ENCODE measurements around the gene CELF2. TPM values are rescaled to one million over a fixed set of nuclear protein-coding genes. Genes with fewer than 3 reads are reported as not detected.

CELF2 gene
- total RNA-seq, 2 experiments from 2014 or later, result 165 to 181 TPM

DNA sequence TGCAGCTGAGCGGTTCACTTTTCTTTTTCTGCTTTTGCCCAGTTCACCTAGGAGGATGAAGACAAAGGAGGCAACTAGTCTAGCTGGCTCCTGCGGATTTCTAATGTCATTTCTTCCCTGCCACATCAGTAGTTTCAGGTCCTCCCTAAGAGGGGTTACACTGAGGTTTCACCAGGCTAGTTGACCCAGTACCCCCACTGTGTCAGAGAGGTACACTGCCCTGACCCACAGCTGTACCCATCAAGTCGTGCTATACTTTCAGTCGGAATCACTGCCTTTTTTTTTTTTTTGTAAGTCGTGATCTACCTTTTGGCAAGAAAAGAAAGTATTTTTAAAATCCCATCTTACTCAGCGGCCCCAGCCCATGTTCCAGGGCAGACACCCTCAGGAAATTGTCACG lies 243.5 kb downstream of the CELF2 start:
- ChIA-PET POLR2A (no interaction called here), CTCF (interaction anchor here (0.6 kb wide), 1 partner anchor 45 kb away, joined by 4 read pairs; no protein-coding TSS in a partner anchor)
- H3K27ac Mint-ChIP-seq, result no peak overlapping the region
- no peak for DNase-seq
- peaks cover 88% of the 10 kb centered on the region for H3K36me3 Mint-ChIP-seq (ENCODE audit: low read depth)
- H3K9me3 Mint-ChIP-seq, result no peaks in the 10 kb centered on the region
- H3K27me3 Mint-ChIP-seq, result no peaks in the 10 kb centered on the region
- H3K4me1 Mint-ChIP-seq, result peaks cover 66% of the 10 kb centered on the region
- H3K4me3 Mint-ChIP-seq, result no peak overlapping the region

DNA sequence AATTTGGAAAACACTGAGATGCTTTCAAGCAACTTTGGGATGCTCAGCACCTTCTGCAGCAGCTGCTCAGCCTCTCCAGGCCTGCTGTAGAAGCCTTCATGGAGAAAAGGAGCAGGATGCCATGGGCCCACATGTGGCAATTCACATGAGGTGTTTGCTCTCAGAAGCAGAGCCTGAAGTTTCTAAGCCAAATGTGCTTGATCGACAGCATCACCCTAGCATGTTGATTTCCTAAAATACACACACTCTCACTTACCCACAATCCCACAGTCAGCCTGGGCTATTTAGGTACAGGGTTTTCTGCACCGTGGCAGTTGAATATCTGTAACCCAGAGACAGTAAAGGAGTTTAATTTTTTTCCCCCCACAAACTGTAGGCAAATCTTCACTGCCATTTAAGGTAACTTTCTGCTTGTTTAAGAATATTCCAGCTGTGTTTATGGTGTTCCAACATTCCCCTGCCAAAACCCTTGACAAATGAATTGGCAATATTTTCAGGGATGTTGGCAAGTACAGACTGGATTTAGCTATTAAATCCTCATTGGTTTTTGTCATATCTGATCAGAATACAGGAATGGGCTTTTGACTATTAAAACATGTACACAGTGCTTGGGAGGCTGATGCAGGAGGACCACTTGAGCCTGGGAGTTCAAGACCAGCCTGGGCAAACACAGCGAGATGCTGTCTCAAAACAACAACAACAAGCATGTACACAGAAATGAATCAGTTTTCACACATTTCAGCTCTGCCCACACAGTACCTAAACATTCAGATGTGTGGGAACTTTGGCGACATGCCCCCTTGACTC lies 244.2 kb downstream of the CELF2 start:
- ChIA-PET CTCF (no interaction called here), POLR2A (interaction anchor here (0.6 kb wide), 1 partner anchor 347 kb away, joined by 3 read pairs; no protein-coding TSS in a partner anchor)
- Mint-ChIP-seq H3K36me3 (ENCODE audit: low read depth) (peaks cover 88% of the 10 kb centered on the region), H3K4me3 (no peak overlapping the region), H3K4me1 (peaks cover 66% of the 10 kb centered on the region), H3K9me3 (no peaks in the 10 kb centered on the region), H3K27me3 (no peaks in the 10 kb centered on the region), H3K27ac (peak overlapping the region; percentile 38)
- DNase-seq, result no peak

GRCh38 chr10:11262494-11263345 lies 245.0 kb downstream of the CELF2 start:
- CTCF ChIA-PET, result interaction anchor here (0.7 kb wide), 1 partner anchor 25 kb away, joined by 3 read pairs; no protein-coding TSS in a partner anchor
- H3K27me3 Mint-ChIP-seq, result no peaks in the 10 kb centered on the region
- no peak overlapping the region for H3K27ac Mint-ChIP-seq
- peaks cover 84% of the 10 kb centered on the region for H3K36me3 Mint-ChIP-seq (ENCODE audit: low read depth)
- H3K4me3 Mint-ChIP-seq, result no peak overlapping the region
- DNase-seq, result no peak
- no peaks in the 10 kb centered on the region for H3K9me3 Mint-ChIP-seq
- POLR2A ChIA-PET, result interaction anchor here (0.6 kb wide), 1 partner anchor 346 kb away, joined by 3 read pairs; no protein-coding TSS in a partner anchor
- peaks cover 62% of the 10 kb centered on the region for H3K4me1 Mint-ChIP-seq

DNA sequence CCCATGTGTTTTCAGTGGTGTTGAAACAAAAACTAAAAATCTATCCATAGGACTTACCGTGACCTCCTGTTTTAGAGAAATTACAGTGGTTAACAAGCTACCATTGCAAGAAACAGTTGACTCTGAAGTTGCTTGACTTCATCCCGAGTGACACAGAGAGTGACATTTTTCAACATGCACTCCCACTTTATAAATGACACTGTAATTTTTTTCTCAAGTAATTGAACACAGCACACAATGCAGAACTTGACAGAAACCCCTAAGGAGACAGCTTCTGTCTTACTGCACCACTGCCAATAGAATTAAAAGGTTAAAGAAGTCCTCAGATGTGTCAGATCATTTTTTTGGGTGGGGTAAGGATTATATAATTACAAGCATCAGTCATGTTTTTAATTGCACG lies 246.1 kb downstream of the CELF2 start:
- peak overlapping the region; percentile 69 for H3K27ac Mint-ChIP-seq
- ChIA-PET CTCF (no interaction called here), POLR2A (no interaction called here)
- H3K4me3 Mint-ChIP-seq, result no peak overlapping the region
- no peak for DNase-seq
- H3K9me3 Mint-ChIP-seq, result no peaks in the 10 kb centered on the region
- H3K4me1 Mint-ChIP-seq, result peaks cover 57% of the 10 kb centered on the region
- H3K36me3 Mint-ChIP-seq (ENCODE audit: low read depth), result peaks cover 77% of the 10 kb centered on the region
- no peaks in the 10 kb centered on the region for H3K27me3 Mint-ChIP-seq

DNA sequence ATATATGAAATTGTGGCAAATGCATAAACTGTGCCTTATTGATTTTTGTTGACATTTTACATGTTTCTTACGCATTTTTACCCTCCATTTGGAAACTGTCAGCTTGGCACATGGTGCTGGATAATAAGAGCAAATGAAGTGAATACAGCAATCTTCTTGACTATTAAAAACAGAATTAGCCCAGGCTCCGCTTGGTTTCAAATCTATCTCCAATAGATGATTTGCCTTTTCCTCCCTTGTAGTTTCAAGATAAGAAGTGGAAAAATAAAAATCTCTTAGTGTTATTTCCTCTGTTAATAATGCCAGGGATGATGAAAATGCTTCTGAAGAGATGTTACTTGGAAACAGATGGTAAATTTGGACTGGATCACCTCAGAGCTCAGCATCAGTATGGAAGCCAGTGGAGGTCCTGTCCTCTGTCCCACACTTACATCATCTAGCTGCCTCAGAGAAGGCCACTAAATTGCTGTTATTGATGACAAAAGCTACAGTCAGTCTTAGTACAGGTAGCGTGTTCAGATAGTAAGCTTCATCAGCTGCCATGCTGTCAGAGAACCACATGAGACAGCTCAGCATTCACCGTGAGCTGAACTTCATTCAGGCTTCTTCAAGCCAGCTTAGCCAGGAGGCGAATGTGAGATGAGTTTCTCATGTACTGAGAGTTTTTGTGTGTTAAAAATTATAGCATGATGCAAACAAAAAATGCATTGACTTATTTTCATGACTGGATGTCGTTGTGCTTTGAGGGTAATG lies 246.8 kb downstream of the CELF2 start:
- Mint-ChIP-seq H3K4me3 (no peak overlapping the region), H3K4me1 (peaks cover 60% of the 10 kb centered on the region), H3K27ac (no peak overlapping the region), H3K27me3 (no peaks in the 10 kb centered on the region), H3K9me3 (no peaks in the 10 kb centered on the region), H3K36me3 (ENCODE audit: low read depth) (peaks cover 77% of the 10 kb centered on the region)
- no peak for DNase-seq
- CTCF ChIA-PET, result no interaction called here
- POLR2A ChIA-PET, result no interaction called here

- Mint-ChIP-seq H3K9me3 (no peaks in the 10 kb centered on the region), H3K27me3 (no peaks in the 10 kb centered on the region), H3K36me3 (ENCODE audit: low read depth) (peaks cover 77% of the 10 kb centered on the region), H3K27ac (peak overlapping the region; percentile 16), H3K4me3 (no peak overlapping the region), H3K4me1 (peaks cover 61% of the 10 kb centered on the region)
- POLR2A ChIA-PET, result no interaction called here
- CTCF ChIA-PET, result no interaction called here
- no peak for DNase-seq
These were observed 247.8 kb downstream of the CELF2 start for GRCh38 chr10:11265484-11265883.

- Mint-ChIP-seq H3K27ac (peak overlapping the region; percentile 16), H3K36me3 (ENCODE audit: low read depth) (peaks cover 80% of the 10 kb centered on the region), H3K4me1 (peaks cover 62% of the 10 kb centered on the region), H3K27me3 (no peaks in the 10 kb centered on the region), H3K9me3 (no peaks in the 10 kb centered on the region), H3K4me3 (no peak overlapping the region)
- POLR2A ChIA-PET, result no interaction called here
- CTCF ChIA-PET, result no interaction called here
- no peak for DNase-seq
These were observed 248.8 kb downstream of the CELF2 start for GRCh38 chr10:11266426-11266825.

- ChIA-PET CTCF (interaction anchor here (0.9 to 1.3 kb wide), 3 partner anchors 11 to 150 kb away, joined by 3 to 4 read pairs (median 3); no protein-coding TSS in a partner anchor), POLR2A (interaction anchor here (0.6 kb wide), 1 partner anchor 177 kb away, joined by 3 read pairs; no protein-coding TSS in a partner anchor)
- Mint-ChIP-seq H3K27me3 (no peaks in the 10 kb centered on the region), H3K27ac (peak overlapping the region; percentile 67), H3K36me3 (ENCODE audit: low read depth) (peaks cover 80% of the 10 kb centered on the region), H3K4me3 (no peak overlapping the region), H3K9me3 (no peaks in the 10 kb centered on the region), H3K4me1 (peaks cover 46% of the 10 kb centered on the region)
- peak; percentile 68 for DNase-seq
These were observed 252.6 kb downstream of the CELF2 start for GRCh38 chr10:11270135-11270857.

GRCh38 chr10:11270858-11271179 lies 253.1 kb downstream of the CELF2 start:
- Mint-ChIP-seq H3K27me3 (no peaks in the 10 kb centered on the region), H3K4me1 (peaks cover 42% of the 10 kb centered on the region), H3K36me3 (ENCODE audit: low read depth) (peaks cover 80% of the 10 kb centered on the region), H3K4me3 (no peak overlapping the region), H3K9me3 (no peaks in the 10 kb centered on the region), H3K27ac (no peak overlapping the region)
- CTCF ChIA-PET, result interaction anchor here (0.9 to 1.2 kb wide), 2 partner anchors 32 to 150 kb away, joined by 3 read pairs; no protein-coding TSS in a partner anchor
- no peak for DNase-seq
- POLR2A ChIA-PET, result interaction anchor here (0.6 kb wide), 1 partner anchor 177 kb away, joined by 3 read pairs; no protein-coding TSS in a partner anchor

DNA sequence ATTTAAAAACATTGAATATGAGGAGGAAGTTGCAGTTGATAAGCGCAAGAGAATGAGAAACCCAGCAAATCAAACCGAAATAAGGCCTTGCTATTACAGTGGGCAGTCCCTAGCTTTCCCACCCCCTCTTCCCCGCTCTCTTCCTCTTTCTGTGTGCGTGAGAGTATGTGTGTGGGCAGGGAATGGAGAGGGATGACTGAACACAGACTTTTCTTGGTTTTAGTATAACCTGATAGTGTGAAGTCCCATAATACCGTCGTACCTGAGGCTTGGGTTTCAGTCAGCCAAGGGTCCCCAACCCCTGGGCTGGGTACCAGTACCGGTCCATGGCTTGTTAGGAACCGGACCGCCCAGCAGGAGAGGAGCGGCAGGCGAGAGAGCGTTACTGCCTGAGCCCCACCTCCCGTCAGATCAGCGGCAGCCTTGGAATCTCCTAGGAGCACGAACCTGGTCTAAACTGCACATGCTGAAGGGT lies 255.3 kb downstream of the CELF2 start:
- Mint-ChIP-seq H3K27me3 (no peaks in the 10 kb centered on the region), H3K27ac (no peak overlapping the region), H3K4me1 (peaks cover 29% of the 10 kb centered on the region), H3K36me3 (ENCODE audit: low read depth) (peaks cover 85% of the 10 kb centered on the region), H3K9me3 (no peaks in the 10 kb centered on the region), H3K4me3 (no peak overlapping the region)
- ChIA-PET POLR2A (no interaction called here), CTCF (no interaction called here)
- DNase-seq, result no peak

GRCh38 chr10:11274452-11274851 lies 256.8 kb downstream of the CELF2 start:
- no peak for DNase-seq
- Mint-ChIP-seq H3K4me3 (no peak overlapping the region), H3K27me3 (no peaks in the 10 kb centered on the region), H3K27ac (peak overlapping the region; percentile 2), H3K36me3 (ENCODE audit: low read depth) (peaks cover 90% of the 10 kb centered on the region), H3K4me1 (peaks cover 19% of the 10 kb centered on the region), H3K9me3 (no peaks in the 10 kb centered on the region)
- POLR2A ChIA-PET, result no interaction called here
- CTCF ChIA-PET, result interaction anchor here (0.6 kb wide), 1 partner anchor 990 kb away, joined by 4 read pairs; no protein-coding TSS in a partner anchor

DNA sequence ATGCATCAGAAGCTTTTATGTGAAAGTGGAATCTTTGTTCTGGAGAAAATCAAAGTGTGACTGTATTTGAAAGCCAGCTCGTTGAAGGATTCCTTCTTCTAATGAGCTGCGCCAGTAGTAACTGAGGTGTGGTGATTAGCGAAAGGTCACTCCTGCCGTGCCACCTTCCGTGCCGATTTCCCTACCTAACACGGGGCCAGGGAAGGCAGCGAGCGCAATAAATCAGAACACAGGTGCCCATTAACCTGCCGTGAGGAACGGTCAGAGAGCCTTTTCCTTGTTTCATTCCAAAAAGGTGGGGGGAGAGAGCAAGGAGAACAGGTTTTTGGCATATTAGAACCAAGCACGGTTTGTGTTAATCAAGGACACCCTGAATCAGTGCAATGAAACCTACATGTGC lies 258.0 kb downstream of the CELF2 start:
- H3K9me3 Mint-ChIP-seq, result no peaks in the 10 kb centered on the region
- peaks cover 9% of the 10 kb centered on the region for H3K4me1 Mint-ChIP-seq
- H3K4me3 Mint-ChIP-seq, result no peak overlapping the region
- H3K27ac Mint-ChIP-seq, result no peak overlapping the region
- H3K36me3 Mint-ChIP-seq (ENCODE audit: low read depth), result peaks cover 89% of the 10 kb centered on the region
- ChIA-PET POLR2A (no interaction called here), CTCF (no interaction called here)
- DNase-seq, result no peak
- H3K27me3 Mint-ChIP-seq, result no peaks in the 10 kb centered on the region
